H1 (cell line): Measurements from ENCODE around the gene FAT1. TPM values are rescaled to one million over a fixed set of nuclear protein-coding genes. Genes with fewer than 3 reads are reported as not detected.

Source experiments
- CTCF ChIA-PET: fragments of 300-600 bp; sonication (Branson Sonifier 250); formaldehyde crosslinking; loops from one replicate; lab custom pipeline; 2021; ENCODE audit not compliant: partially characterized antibody; lab: Charles Lee
- POLR2A ChIA-PET: fragments of 300-600 bp; sonication (Branson Sonifier 250); formaldehyde crosslinking; loops from one replicate; lab custom pipeline; 2021; ENCODE audit warnings: inconsistent platforms; ENCODE audit not compliant: partially characterized antibody; lab: Charles Lee
- DNase-seq, 2 experiments: peaks; one replicate each; pipeline versions ENCODE4 v3.0.0 to v3.0.0-alpha.2; 2010 to 2022; ENCODE audit warnings: low spot score in 2 of 2, low read depth in 1 of 2, mixed read lengths in 1 of 2
- FAIRE-seq: peaks from 2 replicates; lab custom pipeline; 2011; peaks lifted over from hg19 to GRCh38; lab: Jason Lieb, UNC
- H2AFZ ChIP-seq: 2 replicates; pipeline ENCODE4 v1.8.1; 2012; ENCODE audit warnings: low read length, inconsistent platforms
- H2AK5ac ChIP-seq: 2 replicates; pipeline ENCODE4 v1.6.1; 2013; ENCODE audit warnings: low read depth, low read length
- H2BK120ac ChIP-seq: replicated peaks from 2 replicates; pipeline ENCODE3; 2013; ENCODE audit warnings: low read depth, low read length, inconsistent platforms
- H2BK12ac ChIP-seq: 2 replicates; pipeline ENCODE4 v1.6.1; 2013; ENCODE audit warnings: low read depth, low read length
- H2BK15ac ChIP-seq: 2 replicates; pipeline ENCODE4 v1.6.1; 2013; ENCODE audit warnings: low read length
- H2BK20ac ChIP-seq: 2 replicates; pipeline ENCODE4 v1.6.1; 2013; ENCODE audit warnings: low read length
- H2BK5ac ChIP-seq: 2 replicates; pipeline ENCODE4 v1.6.1; 2013; ENCODE audit warnings: low read depth, low read length
- H3K14ac ChIP-seq: 2 replicates; pipeline ENCODE4 v1.6.1; 2013; ENCODE audit warnings: inconsistent platforms; ENCODE audit not compliant: insufficient read length
- H3K18ac ChIP-seq: 2 replicates; pipeline ENCODE4 v1.6.1; 2013; ENCODE audit warnings: low read length; ENCODE audit errors: extremely low read depth
- H3K23ac ChIP-seq: 2 replicates; pipeline ENCODE4 v1.6.1; 2013; ENCODE audit warnings: inconsistent platforms; ENCODE audit not compliant: insufficient read length
- H3K23me2 ChIP-seq: 2 replicates; pipeline ENCODE4 v1.6.1; 2013; ENCODE audit warnings: low read depth, low read length
- H3K27ac ChIP-seq: 2 replicates; pipeline ENCODE4 v1.6.1; 2011; ENCODE audit warnings: low read depth, low read length, inconsistent platforms
- H3K27me3 ChIP-seq, 4 experiments: replicated peaks in 1 of 4; 1 replicate in 1 of 4; 2 replicates in 3 of 4; pipeline versions ENCODE4 v1.6.1 to v1.8.1; 2011 to 2013; ENCODE audit warnings: low read length in 3 of 4, mild to moderate bottlenecking in 3 of 4, inconsistent platforms in 2 of 4, mixed read lengths in 2 of 4, moderate library complexity in 1 of 4; ENCODE audit not compliant: control insufficient read depth in 3 of 4, insufficient read depth in 3 of 4; ENCODE audit errors: extremely low read depth in 1 of 4
- H3K36me3 ChIP-seq, 4 experiments: 2 replicates each; pipeline versions ENCODE4 v1.6.1 to v1.8.1; 2011 to 2013; ENCODE audit warnings: mild to moderate bottlenecking in 4 of 4, low read length in 3 of 4, moderate library complexity in 2 of 4, control low read depth in 1 of 4, inconsistent platforms in 1 of 4; ENCODE audit not compliant: insufficient read depth in 4 of 4, control insufficient read depth in 2 of 4
- H3K4ac ChIP-seq: replicated peaks from 2 replicates; pipeline ENCODE3; 2013; ENCODE audit warnings: low read length, low read depth, mixed read lengths, inconsistent platforms; ENCODE audit not compliant: insufficient read length
- H3K4me1 ChIP-seq, 4 experiments: replicated peaks in 1 of 4; 1 replicate in 1 of 4; 2 replicates in 3 of 4; pipeline versions ENCODE4 v1.6.1 to v1.8.1; 2011 to 2013; ENCODE audit warnings: low read length in 3 of 4, inconsistent platforms in 2 of 4, mixed read lengths in 1 of 4; ENCODE audit not compliant: insufficient read depth in 4 of 4, control insufficient read depth in 3 of 4
- H3K4me2 ChIP-seq, 2 experiments: 2 replicates each; pipeline versions ENCODE4 v1.6.1 to v1.8.1; 2011 to 2013; ENCODE audit warnings: low read depth in 2 of 2, low read length in 2 of 2, control low read depth in 1 of 2, inconsistent platforms in 1 of 2, mild to moderate bottlenecking in 1 of 2; ENCODE audit not compliant: insufficient read depth in 1 of 2
- H3K4me3 ChIP-seq, 4 experiments: fragments of 200-600, 300-600 bp in 1 of 4; sonication (generic), shearing (Covaris generic), sonication (Bioruptor Twin) in 1 of 4; 2 replicates each; pipeline versions ENCODE4 v1.5.1 to v1.8.1; 2011 to 2016; ENCODE audit warnings: low read length in 4 of 4, low read depth in 3 of 4, control low read depth in 2 of 4, inconsistent platforms in 2 of 4, mild to moderate bottlenecking in 2 of 4, mixed read lengths in 1 of 4, moderate library complexity in 1 of 4; ENCODE audit not compliant: insufficient read depth in 2 of 4; ENCODE audit errors: extremely low read depth in 1 of 4
- H3K56ac ChIP-seq: replicated peaks from 2 replicates; pipeline ENCODE3; 2013; ENCODE audit warnings: low read depth, mild to moderate bottlenecking, mixed read lengths, low read length, inconsistent platforms; ENCODE audit not compliant: insufficient read length
- H3K79me1 ChIP-seq: 2 replicates; pipeline ENCODE4 v1.6.1; 2013; ENCODE audit warnings: low read depth, low read length, control low read depth
- H3K79me2 ChIP-seq, 2 experiments: 2 replicates each; pipeline versions ENCODE4 v1.6.1 to v1.8.1; 2012 to 2013; ENCODE audit warnings: low read length in 2 of 2, mild to moderate bottlenecking in 2 of 2, inconsistent platforms in 1 of 2; ENCODE audit not compliant: insufficient read depth in 2 of 2, control insufficient read depth in 1 of 2
- H3K9ac ChIP-seq, 4 experiments: replicated peaks in 1 of 4; 1 replicate in 1 of 4; 2 replicates in 3 of 4; pipeline versions ENCODE4 v1.6.1 to v1.8.1; 2011 to 2013; ENCODE audit warnings: low read depth in 3 of 4, low read length in 3 of 4, control low read depth in 2 of 4, mild to moderate bottlenecking in 2 of 4, moderate library complexity in 2 of 4, inconsistent platforms in 1 of 4; ENCODE audit errors: extremely low read depth in 1 of 4
- H3K9me3 ChIP-seq, 2 experiments: 2 replicates each; pipeline versions ENCODE4 v1.6.1 to v1.8.1; 2012 to 2013; ENCODE audit warnings: mild to moderate bottlenecking in 2 of 2, moderate library complexity in 2 of 2, control low read depth in 1 of 2, inconsistent platforms in 1 of 2, low read depth in 1 of 2, low read length in 1 of 2, mixed read lengths in 1 of 2; ENCODE audit not compliant: insufficient read depth in 2 of 2
- H4K20me1 ChIP-seq, 2 experiments: replicated peaks in 1 of 2; 2 replicates each; pipeline versions ENCODE3 to v1.8.1; 2011 to 2013; ENCODE audit warnings: inconsistent platforms in 2 of 2, low read length in 2 of 2, mild to moderate bottlenecking in 1 of 2; ENCODE audit not compliant: insufficient read depth in 2 of 2, control insufficient read depth in 1 of 2
- H4K5ac ChIP-seq: 2 replicates; pipeline ENCODE4 v1.6.1; 2013; ENCODE audit warnings: low read length, low read depth, mixed read lengths, inconsistent platforms; ENCODE audit not compliant: insufficient read length
- H4K8ac ChIP-seq: 2 replicates; pipeline ENCODE4 v1.8.0; 2013; ENCODE audit warnings: mild to moderate bottlenecking, moderate library complexity, low read length, inconsistent platforms; ENCODE audit not compliant: insufficient read depth; ENCODE audit errors: extremely low read depth
- H4K91ac ChIP-seq: replicated peaks from 2 replicates; pipeline ENCODE3; 2013; ENCODE audit warnings: low read length, mixed read lengths, inconsistent platforms; ENCODE audit not compliant: insufficient read length
- BRCA1 ChIP-seq: IDR thresholded peaks from 2 replicates; pipeline ENCODE4 v1.6.1; 2012; ENCODE audit warnings: low read depth, low read length, improper control_type of control experiment
- HDAC2 ChIP-seq, 2 experiments: fragments of 300-600 bp in 1 of 2; sonication (generic) in 1 of 2; IDR thresholded peaks; 2 replicates each; pipeline ENCODE4 v1.6.1; 2011 to 2012; ENCODE audit warnings: low read depth in 2 of 2, low read length in 2 of 2, mild to moderate bottlenecking in 2 of 2, moderate library complexity in 2 of 2, borderline replicate concordance in 1 of 2, inconsistent platforms in 1 of 2
- JUN ChIP-seq: IDR thresholded peaks from 2 replicates; pipeline ENCODE4 v1.6.1; 2011; ENCODE audit warnings: low read depth, mild to moderate bottlenecking, improper control_type of control experiment, low read length
- KDM4A ChIP-seq: IDR thresholded peaks from one replicate; pipeline ENCODE4 v1.7.1; 2012; ENCODE audit warnings: low read depth, mild to moderate bottlenecking, moderate library complexity, low read length, inconsistent platforms; ENCODE audit not compliant: severe bottlenecking
- KDM5A ChIP-seq: fragments of 200-600 bp; IDR thresholded peaks from 2 replicates; pipeline ENCODE4 v1.7.1; 2012; ENCODE audit warnings: mild to moderate bottlenecking, low read length, inconsistent platforms, mixed read lengths
- NRF1 ChIP-seq: IDR thresholded peaks from 2 replicates; pipeline ENCODE4 v1.6.1; 2011; ENCODE audit warnings: mild to moderate bottlenecking, low read depth, low read length, improper control_type of control experiment
- POLR2AphosphoS5 ChIP-seq: IDR thresholded peaks from 2 replicates; pipeline ENCODE4 v1.6.1; 2011; ENCODE audit warnings: low read depth, low read length
- POU5F1 ChIP-seq: IDR thresholded peaks from 2 replicates; pipeline ENCODE4 v1.6.1; 2011; ENCODE audit warnings: low read depth, mild to moderate bottlenecking, low read length, moderate library complexity
- SP1 ChIP-seq: IDR thresholded peaks from 2 replicates; pipeline ENCODE4 v1.6.1; 2011; ENCODE audit warnings: low read depth, low read length
- SRF ChIP-seq: IDR thresholded peaks from 2 replicates; pipeline ENCODE4 v1.6.1; 2011; ENCODE audit warnings: mild to moderate bottlenecking, low read depth, low read length, moderate library complexity
- TCF12 ChIP-seq: IDR thresholded peaks from 2 replicates; pipeline ENCODE4 v1.6.1; 2011; ENCODE audit warnings: low read depth, mild to moderate bottlenecking, low read length
- ZNF274 ChIP-seq: IDR thresholded peaks from 2 replicates; pipeline ENCODE4 v1.7.0; 2012; ENCODE audit warnings: low read length, borderline replicate concordance; ENCODE audit errors: extremely low read depth
- WGBS, 2 experiments: shearing (Covaris generic) in 1 of 2; methylation state at CpG; one replicate each; pipeline versions ENCODE4 v1.1.6 to v1.1.7; 2013 to 2015; ENCODE audit warnings: low lambda C conversion rate in 2 of 2, mixed read lengths in 2 of 2, inconsistent platforms in 1 of 2, low coverage in 1 of 2, missing lambda C conversion rate in 1 of 2; ENCODE audit not compliant: insufficient replicate concordance in 2 of 2, insufficient coverage in 1 of 2, insufficient read length in 1 of 2; ENCODE audit errors: extremely low coverage in 1 of 2, missing lambda C conversion rate in 1 of 2; 5-methylcytosine and 5-hydroxymethylcytosine counted together
- polyA plus RNA-seq, 7 experiments: library from polyadenylated mRNA; depleted of rRNA in 3 of 7; stranded (reverse) in 5 of 7; unstranded in 2 of 7; fragments of >200 nt in 5 of 7; fragments of 200-250 nt in 2 of 7; gene quantifications; 1 replicate in 5 of 7; 2 replicates in 1 of 7; 4 replicates in 1 of 7; pipeline versions ENCODE4 v1.2.1 to v1.2.3, GENCODE V29; 2011 to 2013; ENCODE audit warnings: missing spikeins in 2 of 7, mixed read lengths in 2 of 7
- total RNA-seq: library from RNA; stranded (reverse); fragmentation: NEBNext Ultra II Directional; extraction: Animal tissue kit (Norgen Biotek cat#: 25700); gene quantifications from 2 replicates; pipeline ENCODE4 v1.2.1, GENCODE V29; 2021

The FAT1 gene
- total and polyA plus RNA-seq, 2 of the 8 experiments (the other 6 are each of a cell fraction or from before 2014, with no cell fraction given) = 94.4 to 137 TPM

DNA sequence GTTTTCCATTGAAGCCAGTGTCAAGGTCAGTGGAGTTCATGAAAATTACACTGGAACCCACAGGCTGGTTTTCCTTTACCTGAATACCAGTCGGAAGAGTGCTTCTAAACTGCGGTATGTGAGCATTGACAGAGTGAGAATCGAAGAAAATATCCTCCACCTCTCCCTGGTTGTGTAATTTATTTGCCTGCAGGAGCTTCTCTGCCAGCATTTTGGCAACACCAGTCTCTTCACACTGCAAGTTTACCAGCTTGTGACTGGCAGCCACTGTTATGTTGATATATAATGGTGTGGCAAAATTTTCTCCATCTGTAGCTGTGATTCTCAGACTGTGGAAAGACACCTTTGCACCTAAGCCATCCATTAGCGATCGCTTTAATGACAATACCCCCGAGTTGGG, 16.1 kb downstream of the FAT1 start:
- Histone ChIP-seq H2BK5ac (no peak overlapping the region), H3K4me2 (no peak overlapping the region), H3K27ac (no peak overlapping the region), H3K4ac (no peak overlapping the region), H3K27me3 (no peaks in the 10 kb centered on the region), H3K14ac (no peak overlapping the region), H4K91ac (no peak overlapping the region), H3K18ac (no peak overlapping the region), H3K4me1 (peaks cover 0 to 12% (median 5%) of the 10 kb centered on the region in 4 experiments; a peak in 3 of 7 replicates), H2BK120ac (no peak overlapping the region), H2AFZ (no peak overlapping the region), H2AK5ac (no peak overlapping the region), H4K5ac (no peak overlapping the region), H3K23ac (no peak overlapping the region), H4K8ac (no peak overlapping the region), H2BK20ac (no peak overlapping the region), H4K20me1 (peaks cover 16 to 50% of the 10 kb centered on the region in 2 experiments), H3K4me3 (no peak overlapping the region), H3K79me1 (peaks cover 13% of the 10 kb centered on the region), H3K56ac (no peak overlapping the region), H2BK12ac (no peak overlapping the region), H3K9ac (no peak overlapping the region), H2BK15ac (no peak overlapping the region), H3K36me3 (peaks cover 28 to 61% (median 41%) of the 10 kb centered on the region in 4 experiments), H3K79me2 (peaks cover 28 to 99% of the 10 kb centered on the region in 2 experiments), H3K9me3 (no peaks in the 10 kb centered on the region), H3K23me2 (no peaks in the 10 kb centered on the region)
- ChIA-PET CTCF (interaction anchor here (1.8 kb wide), 1 partner anchor 11 kb away, joined by 5 read pairs; no protein-coding TSS in a partner anchor), POLR2A (interaction anchor here (1.1 kb wide), 1 partner anchor 19 kb away, joined by 3 read pairs; no protein-coding TSS in a partner anchor)
- no peak for TF ChIP-seq BRCA1
- no peak for TF ChIP-seq POLR2AphosphoS5
- no peak for TF ChIP-seq NRF1
- no peak for TF ChIP-seq KDM4A
- TF ChIP-seq JUN = no peak
- no peak for TF ChIP-seq ZNF274
- no peak for TF ChIP-seq SRF
- no peak for TF ChIP-seq KDM5A
- TF ChIP-seq TCF12 = no peak
- no peak for TF ChIP-seq POU5F1
- TF ChIP-seq HDAC2 (IDR thresholded peaks at IDR 0.05; ENCODE audit: borderline replicate concordance in 1 of 2, low read depth in 2 of 2, low read length in 2 of 2) = no peak
- no peak for TF ChIP-seq SP1
- no peak for FAIRE-seq
- 92% methylated on average over 6 of the region's 6 CpGs; no CpG with 5 or more reads in 1 of the 2 experiments for WGBS, 2 experiments
- DNase-seq = no peak
